H1 (cell line): ENCODE data around the gene RNFT1. TPM values are rescaled to one million over a fixed set of nuclear protein-coding genes. Genes with fewer than 3 reads are reported as not detected.

Experiments used
- CTCF ChIA-PET: fragments of 300-600 bp; sonication (Branson Sonifier 250); formaldehyde crosslinking; loops from one replicate; lab custom pipeline; 2021; ENCODE audit not compliant: partially characterized antibody; lab: Charles Lee
- POLR2A ChIA-PET: fragments of 300-600 bp; sonication (Branson Sonifier 250); formaldehyde crosslinking; loops from one replicate; lab custom pipeline; 2021; ENCODE audit warnings: inconsistent platforms; ENCODE audit not compliant: partially characterized antibody; lab: Charles Lee
- DNase-seq, 2 experiments: peaks; one replicate each; pipeline versions ENCODE4 v3.0.0 to v3.0.0-alpha.2; 2010 to 2022; ENCODE audit warnings: low spot score in 2 of 2, low read depth in 1 of 2, mixed read lengths in 1 of 2
- FAIRE-seq: peaks from 2 replicates; lab custom pipeline; 2011; peaks lifted over from hg19 to GRCh38; lab: Jason Lieb, UNC
- H2AFZ ChIP-seq: 2 replicates; pipeline ENCODE4 v1.8.1; 2012; ENCODE audit warnings: low read length, inconsistent platforms
- H2AK5ac ChIP-seq: 2 replicates; pipeline ENCODE4 v1.6.1; 2013; ENCODE audit warnings: low read depth, low read length
- H2BK120ac ChIP-seq: replicated peaks from 2 replicates; pipeline ENCODE3; 2013; ENCODE audit warnings: low read depth, low read length, inconsistent platforms
- H2BK12ac ChIP-seq: 2 replicates; pipeline ENCODE4 v1.6.1; 2013; ENCODE audit warnings: low read depth, low read length
- H2BK15ac ChIP-seq: 2 replicates; pipeline ENCODE4 v1.6.1; 2013; ENCODE audit warnings: low read length
- H2BK20ac ChIP-seq: 2 replicates; pipeline ENCODE4 v1.6.1; 2013; ENCODE audit warnings: low read length
- H2BK5ac ChIP-seq: 2 replicates; pipeline ENCODE4 v1.6.1; 2013; ENCODE audit warnings: low read depth, low read length
- H3K14ac ChIP-seq: 2 replicates; pipeline ENCODE4 v1.6.1; 2013; ENCODE audit warnings: inconsistent platforms; ENCODE audit not compliant: insufficient read length
- H3K18ac ChIP-seq: 2 replicates; pipeline ENCODE4 v1.6.1; 2013; ENCODE audit warnings: low read length; ENCODE audit errors: extremely low read depth
- H3K23ac ChIP-seq: 2 replicates; pipeline ENCODE4 v1.6.1; 2013; ENCODE audit warnings: inconsistent platforms; ENCODE audit not compliant: insufficient read length
- H3K23me2 ChIP-seq: 2 replicates; pipeline ENCODE4 v1.6.1; 2013; ENCODE audit warnings: low read depth, low read length
- H3K27ac ChIP-seq: 2 replicates; pipeline ENCODE4 v1.6.1; 2011; ENCODE audit warnings: low read depth, low read length, inconsistent platforms
- H3K27me3 ChIP-seq, 4 experiments: replicated peaks in 1 of 4; 1 replicate in 1 of 4; 2 replicates in 3 of 4; pipeline versions ENCODE4 v1.6.1 to v1.8.1; 2011 to 2013; ENCODE audit warnings: low read length in 3 of 4, mild to moderate bottlenecking in 3 of 4, inconsistent platforms in 2 of 4, mixed read lengths in 2 of 4, moderate library complexity in 1 of 4; ENCODE audit not compliant: control insufficient read depth in 3 of 4, insufficient read depth in 3 of 4; ENCODE audit errors: extremely low read depth in 1 of 4
- H3K36me3 ChIP-seq, 4 experiments: 2 replicates each; pipeline versions ENCODE4 v1.6.1 to v1.8.1; 2011 to 2013; ENCODE audit warnings: mild to moderate bottlenecking in 4 of 4, low read length in 3 of 4, moderate library complexity in 2 of 4, control low read depth in 1 of 4, inconsistent platforms in 1 of 4; ENCODE audit not compliant: insufficient read depth in 4 of 4, control insufficient read depth in 2 of 4
- H3K4ac ChIP-seq: replicated peaks from 2 replicates; pipeline ENCODE3; 2013; ENCODE audit warnings: low read length, low read depth, mixed read lengths, inconsistent platforms; ENCODE audit not compliant: insufficient read length
- H3K4me1 ChIP-seq, 4 experiments: replicated peaks in 1 of 4; 1 replicate in 1 of 4; 2 replicates in 3 of 4; pipeline versions ENCODE4 v1.6.1 to v1.8.1; 2011 to 2013; ENCODE audit warnings: low read length in 3 of 4, inconsistent platforms in 2 of 4, mixed read lengths in 1 of 4; ENCODE audit not compliant: insufficient read depth in 4 of 4, control insufficient read depth in 3 of 4
- H3K4me2 ChIP-seq, 2 experiments: 2 replicates each; pipeline versions ENCODE4 v1.6.1 to v1.8.1; 2011 to 2013; ENCODE audit warnings: low read depth in 2 of 2, low read length in 2 of 2, control low read depth in 1 of 2, inconsistent platforms in 1 of 2, mild to moderate bottlenecking in 1 of 2; ENCODE audit not compliant: insufficient read depth in 1 of 2
- H3K4me3 ChIP-seq, 4 experiments: fragments of 200-600, 300-600 bp in 1 of 4; sonication (generic), shearing (Covaris generic), sonication (Bioruptor Twin) in 1 of 4; 2 replicates each; pipeline versions ENCODE4 v1.5.1 to v1.8.1; 2011 to 2016; ENCODE audit warnings: low read length in 4 of 4, low read depth in 3 of 4, control low read depth in 2 of 4, inconsistent platforms in 2 of 4, mild to moderate bottlenecking in 2 of 4, mixed read lengths in 1 of 4, moderate library complexity in 1 of 4; ENCODE audit not compliant: insufficient read depth in 2 of 4; ENCODE audit errors: extremely low read depth in 1 of 4
- H3K56ac ChIP-seq: replicated peaks from 2 replicates; pipeline ENCODE3; 2013; ENCODE audit warnings: low read depth, mild to moderate bottlenecking, mixed read lengths, low read length, inconsistent platforms; ENCODE audit not compliant: insufficient read length
- H3K79me1 ChIP-seq: 2 replicates; pipeline ENCODE4 v1.6.1; 2013; ENCODE audit warnings: low read depth, low read length, control low read depth
- H3K79me2 ChIP-seq, 2 experiments: 2 replicates each; pipeline versions ENCODE4 v1.6.1 to v1.8.1; 2012 to 2013; ENCODE audit warnings: low read length in 2 of 2, mild to moderate bottlenecking in 2 of 2, inconsistent platforms in 1 of 2; ENCODE audit not compliant: insufficient read depth in 2 of 2, control insufficient read depth in 1 of 2
- H3K9ac ChIP-seq, 4 experiments: replicated peaks in 1 of 4; 1 replicate in 1 of 4; 2 replicates in 3 of 4; pipeline versions ENCODE4 v1.6.1 to v1.8.1; 2011 to 2013; ENCODE audit warnings: low read depth in 3 of 4, low read length in 3 of 4, control low read depth in 2 of 4, mild to moderate bottlenecking in 2 of 4, moderate library complexity in 2 of 4, inconsistent platforms in 1 of 4; ENCODE audit errors: extremely low read depth in 1 of 4
- H3K9me3 ChIP-seq, 2 experiments: 2 replicates each; pipeline versions ENCODE4 v1.6.1 to v1.8.1; 2012 to 2013; ENCODE audit warnings: mild to moderate bottlenecking in 2 of 2, moderate library complexity in 2 of 2, control low read depth in 1 of 2, inconsistent platforms in 1 of 2, low read depth in 1 of 2, low read length in 1 of 2, mixed read lengths in 1 of 2; ENCODE audit not compliant: insufficient read depth in 2 of 2
- H4K20me1 ChIP-seq, 2 experiments: replicated peaks in 1 of 2; 2 replicates each; pipeline versions ENCODE3 to v1.8.1; 2011 to 2013; ENCODE audit warnings: inconsistent platforms in 2 of 2, low read length in 2 of 2, mild to moderate bottlenecking in 1 of 2; ENCODE audit not compliant: insufficient read depth in 2 of 2, control insufficient read depth in 1 of 2
- H4K5ac ChIP-seq: 2 replicates; pipeline ENCODE4 v1.6.1; 2013; ENCODE audit warnings: low read length, low read depth, mixed read lengths, inconsistent platforms; ENCODE audit not compliant: insufficient read length
- H4K8ac ChIP-seq: 2 replicates; pipeline ENCODE4 v1.8.0; 2013; ENCODE audit warnings: mild to moderate bottlenecking, moderate library complexity, low read length, inconsistent platforms; ENCODE audit not compliant: insufficient read depth; ENCODE audit errors: extremely low read depth
- H4K91ac ChIP-seq: replicated peaks from 2 replicates; pipeline ENCODE3; 2013; ENCODE audit warnings: low read length, mixed read lengths, inconsistent platforms; ENCODE audit not compliant: insufficient read length
- BRCA1 ChIP-seq: IDR thresholded peaks from 2 replicates; pipeline ENCODE4 v1.6.1; 2012; ENCODE audit warnings: low read depth, low read length, improper control_type of control experiment
- RNF2 ChIP-seq: fragments of 200-900, 300-1000 bp; sonication (generic); IDR thresholded peaks from 2 replicates; pipeline ENCODE4 v1.7.1; 2016; ENCODE audit warnings: borderline replicate concordance, low read depth, mild to moderate bottlenecking, antibody characterized with exemption, low read length; ENCODE audit not compliant: poor library complexity, severe bottlenecking; ENCODE audit errors: missing control alignments
- TAF1 ChIP-seq: IDR thresholded peaks from 2 replicates; pipeline ENCODE4 v1.6.1; 2011; ENCODE audit warnings: mild to moderate bottlenecking, low read depth, low read length
- WGBS, 2 experiments: shearing (Covaris generic) in 1 of 2; methylation state at CpG; one replicate each; pipeline versions ENCODE4 v1.1.6 to v1.1.7; 2013 to 2015; ENCODE audit warnings: low lambda C conversion rate in 2 of 2, mixed read lengths in 2 of 2, inconsistent platforms in 1 of 2, low coverage in 1 of 2, missing lambda C conversion rate in 1 of 2; ENCODE audit not compliant: insufficient replicate concordance in 2 of 2, insufficient coverage in 1 of 2, insufficient read length in 1 of 2; ENCODE audit errors: extremely low coverage in 1 of 2, missing lambda C conversion rate in 1 of 2; 5-methylcytosine and 5-hydroxymethylcytosine counted together
- polyA plus RNA-seq, 7 experiments: library from polyadenylated mRNA; depleted of rRNA in 3 of 7; stranded (reverse) in 5 of 7; unstranded in 2 of 7; fragments of >200 nt in 5 of 7; fragments of 200-250 nt in 2 of 7; gene quantifications; 1 replicate in 5 of 7; 2 replicates in 1 of 7; 4 replicates in 1 of 7; pipeline versions ENCODE4 v1.2.1 to v1.2.3, GENCODE V29; 2011 to 2013; ENCODE audit warnings: missing spikeins in 2 of 7, mixed read lengths in 2 of 7
- total RNA-seq: library from RNA; stranded (reverse); fragmentation: NEBNext Ultra II Directional; extraction: Animal tissue kit (Norgen Biotek cat#: 25700); gene quantifications from 2 replicates; pipeline ENCODE4 v1.2.1, GENCODE V29; 2021

The RNFT1 gene
- total and polyA plus RNA-seq, 2 of the 8 experiments (the other 6 are each of a cell fraction or from before 2014, with no cell fraction given), result 3.0 to 5.2 TPM

DNA sequence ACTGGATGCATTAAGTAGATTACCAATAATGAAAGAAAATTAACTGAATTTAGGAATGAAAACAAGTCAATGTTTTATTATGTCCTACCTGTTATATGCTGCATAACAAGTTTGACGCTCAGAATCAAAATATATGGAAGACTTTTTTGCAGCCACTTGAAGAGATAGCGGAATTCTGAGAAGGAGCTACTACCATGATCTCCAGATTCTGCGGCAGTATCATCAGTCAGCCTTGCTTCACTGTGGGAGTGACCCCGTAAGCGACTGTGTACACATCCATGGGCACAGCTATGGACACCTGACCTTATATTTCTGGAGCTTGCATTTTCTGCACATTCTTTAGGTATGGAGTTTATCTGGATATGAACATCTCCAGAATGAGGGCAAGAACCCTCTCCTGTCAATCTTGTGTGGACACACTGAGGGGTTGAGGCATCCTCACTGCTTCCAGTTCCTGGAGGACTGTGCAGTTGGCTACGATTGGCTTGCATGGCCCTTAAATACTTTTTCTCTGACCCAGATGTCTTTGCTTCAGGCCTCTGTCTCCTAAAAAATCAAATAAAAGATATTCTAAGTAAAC is 1.7 kb downstream of the RNFT1 start:
- TF ChIP-seq TAF1, result no peak
- no peak for TF ChIP-seq BRCA1
- no peak for TF ChIP-seq RNF2
- Histone ChIP-seq H4K8ac (no peak overlapping the region), H3K56ac (no peak overlapping the region), H3K18ac (no peak overlapping the region), H4K20me1 (peaks cover 0 to 2% of the 10 kb centered on the region in 2 experiments), H3K4ac (no peak overlapping the region), H2BK120ac (no peak overlapping the region), H3K4me1 (peaks cover 0 to 8% (median 1%) of the 10 kb centered on the region in 4 experiments; a peak in 3 of 7 replicates), H3K27ac (no peak overlapping the region), H3K23me2 (peaks cover 11% of the 10 kb centered on the region), H3K4me2 (no peak overlapping the region; a peak in 1 of 4 replicates), H2BK15ac (no peak overlapping the region), H4K91ac (no peak overlapping the region), H2BK20ac (no peak overlapping the region), H3K14ac (no peak overlapping the region), H2BK12ac (no peak overlapping the region), H4K5ac (no peak overlapping the region), H3K9me3 (no peaks in the 10 kb centered on the region), H2AK5ac (no peak overlapping the region), H2BK5ac (no peak overlapping the region), H2AFZ (no peak overlapping the region), H3K79me1 (no peaks in the 10 kb centered on the region), H3K27me3 (peaks cover 0 to 6% (median 5%) of the 10 kb centered on the region in 4 experiments; a peak in 5 of 7 replicates), H3K36me3 (no peaks in the 10 kb centered on the region), H3K23ac (no peak overlapping the region), H3K79me2 (no peaks in the 10 kb centered on the region), H3K9ac (no peak overlapping the region), H3K4me3 (no peak overlapping the region)
- FAIRE-seq (no peak), DNase-seq (no peak)
- POLR2A ChIA-PET, result no interaction called here
- CTCF ChIA-PET, result interaction anchor here (0.8 kb wide), 1 partner anchor 9 kb away, joined by 3 read pairs; no protein-coding TSS in a partner anchor
- WGBS, 2 experiments, result 96% methylated on average over 6 of the region's 6 CpGs; no CpG with 5 or more reads in 1 of the 2 experiments
